Vagina (tissue), 2 donors: ENCODE data around the gene SNX33. TPM values are rescaled to one million over a fixed set of nuclear protein-coding genes. Genes with fewer than 3 reads are reported as not detected.
"Not testable (repeated sequence)": the region's sequence is repeated elsewhere in the genome, so short reads cannot be mapped to it uniquely, and the experiment has no call there.

ENCODE experiments used
- DNase-seq, 2 donors: peaks; one replicate each; pipeline ENCODE4 v3.0.0-alpha.2; 2017; ENCODE audit errors: extremely low spot score in 2 of 2
- H3K27ac ChIP-seq: fragments of 200-600 bp; sonication (generic); one replicate; pipeline ENCODE4 v1.5.1; 2019
- H3K27me3 ChIP-seq: fragments of 200-600 bp; sonication (generic); one replicate; pipeline ENCODE4 v1.5.1; 2019
- H3K36me3 ChIP-seq, 2 donors: fragments of 200-600 bp; sonication (generic); one replicate each; pipeline ENCODE4 v1.5.1; 2017 to 2019
- H3K4me1 ChIP-seq: fragments of 200-600 bp; sonication (generic); one replicate; pipeline ENCODE4 v1.5.1; 2019
- H3K4me3 ChIP-seq, 2 donors: fragments of 200-600 bp; sonication (generic); 1 replicate in 1 of 2; 2 replicates in 1 of 2; pipeline ENCODE4 v1.5.1; 2016 to 2019
- H3K9me3 ChIP-seq: fragments of 200-600 bp; sonication (generic); one replicate; pipeline ENCODE4 v1.5.1; 2019
- CTCF ChIP-seq, 3 experiments: fragments of 450-650 bp in 2 of 3; fragments of 200-600 bp in 1 of 3; sonication (generic) in 1 of 3; IDR thresholded peaks; one replicate each; pipeline ENCODE4 v1.5.1; 2017 to 2019; ENCODE audit warnings: antibody characterized with exemption in 3 of 3, mild to moderate bottlenecking in 2 of 3, moderate library complexity in 2 of 3
- POLR2A ChIP-seq, 2 donors: fragments of 450-650 bp; IDR thresholded peaks; one replicate each; pipeline ENCODE4 v1.6.1; 2017; ENCODE audit warnings: antibody characterized with exemption in 2 of 2, mild to moderate bottlenecking in 2 of 2, moderate library complexity in 2 of 2
- POLR2AphosphoS5 ChIP-seq, 2 donors: sonication (generic); formaldehyde crosslinking; IDR thresholded peaks; one replicate each; pipeline ENCODE4 v1.9.0; 2017; ENCODE audit warnings: antibody characterized with exemption in 2 of 2, mild to moderate bottlenecking in 2 of 2, low read depth in 1 of 2; ENCODE audit not compliant: insufficient read depth in 1 of 2
- intact Hi-C: fragments of 100-400 bp; cut with DNase I; formaldehyde crosslinking; loops from one replicate; pipeline ENCODE4 v1.15.1; 2023
- total RNA-seq: library from RNA; depleted of rRNA; stranded (reverse); fragments of >200 nt; gene quantifications from one replicate; pipeline ENCODE4 v1.2.3, GENCODE V29; 2016

SNX33 gene
- total RNA-seq, 1 donor from 2014 or later: 23.6 TPM

GRCh38 chr15:75697523-75697922 is 49.8 kb downstream of the SNX33 start:
- Histone ChIP-seq H3K4me3 (no peak overlapping the region), H3K9me3 (no peaks in the 10 kb centered on the region), H3K36me3 (no peaks in the 10 kb centered on the region), H3K4me1 (peaks cover 97% of the 10 kb centered on the region), H3K27ac (peak overlapping the region; percentile 87), H3K27me3 (no peaks in the 10 kb centered on the region)
- intact Hi-C loops: no loop called here
- DNase-seq: no peak
- TF ChIP-seq POLR2AphosphoS5 (IDR thresholded peaks at IDR 0.05; ENCODE audit: insufficient read depth in 1 of 2, low read depth in 1 of 2): peak in 1 of 2 donors; percentile 68
- no peak for TF ChIP-seq POLR2A (IDR thresholded peaks at IDR 0.05)

GRCh38 chr15:75697974-75698747 is 50.4 kb downstream of the SNX33 start:
- intact Hi-C loops, DNase-seq, H3K27me3 ChIP-seq, H3K36me3 ChIP-seq, H3K4me3 ChIP-seq, H3K9me3 ChIP-seq: not testable (repeated sequence)
- peaks cover 94% of the 10 kb centered on the region for H3K4me1 ChIP-seq
- peak overlapping the region; percentile 87 for H3K27ac ChIP-seq

- H3K27me3 ChIP-seq, DNase-seq, H3K4me3 ChIP-seq, H3K9me3 ChIP-seq, H3K36me3 ChIP-seq, intact Hi-C loops: not testable (repeated sequence)
- peaks cover 85% of the 10 kb centered on the region for H3K4me1 ChIP-seq
- H3K27ac ChIP-seq: peak overlapping the region; percentile 81
These were observed 51.8 kb downstream of the SNX33 start for GRCh38 chr15:75699517-75699916.

- Histone ChIP-seq H3K27ac (peak overlapping the region; percentile 81), H3K4me3 (peak overlapping the region in 1 of 2 donors; percentile 2), H3K4me1 (peaks cover 85% of the 10 kb centered on the region)
- DNase-seq, H3K27me3 ChIP-seq, intact Hi-C loops, H3K9me3 ChIP-seq, H3K36me3 ChIP-seq: not testable (repeated sequence)
These were observed 52.5 kb downstream of the SNX33 start for GRCh38 chr15:75699961-75700874.

GRCh38 chr15:75701071-75702003 is 53.6 kb downstream of the SNX33 start:
- H3K36me3 ChIP-seq, H3K27me3 ChIP-seq, H3K4me3 ChIP-seq, intact Hi-C loops, DNase-seq, H3K9me3 ChIP-seq: not testable (repeated sequence)
- Histone ChIP-seq H3K4me1 (peaks cover 85% of the 10 kb centered on the region), H3K27ac (peak overlapping the region; percentile 81)

- Histone ChIP-seq H3K4me1 (peaks cover 80% of the 10 kb centered on the region), H3K9me3 (no peaks in the 10 kb centered on the region), H3K27me3 (no peaks in the 10 kb centered on the region), H3K36me3 (no peaks in the 10 kb centered on the region), H3K27ac (peak overlapping the region; percentile 81), H3K4me3 (no peak overlapping the region)
- intact Hi-C loops: no loop called here
- no peak for DNase-seq
- TF ChIP-seq CTCF (IDR thresholded peaks at IDR 0.05): no peak
- no peak for TF ChIP-seq POLR2A (IDR thresholded peaks at IDR 0.05)
- no peak for TF ChIP-seq POLR2AphosphoS5 (IDR thresholded peaks at IDR 0.05; ENCODE audit: insufficient read depth in 1 of 2, low read depth in 1 of 2)
These were observed 54.7 kb downstream of the SNX33 start for GRCh38 chr15:75702436-75702835.

- H3K4me3 ChIP-seq, DNase-seq, H3K27me3 ChIP-seq, intact Hi-C loops, H3K36me3 ChIP-seq, H3K9me3 ChIP-seq: not testable (repeated sequence)
- Histone ChIP-seq H3K4me1 (peaks cover 73% of the 10 kb centered on the region), H3K27ac (peak overlapping the region; percentile 84)
These were observed 55.9 kb downstream of the SNX33 start for GRCh38 chr15:75703440-75704262.
